Caki2 (cell line): ENCODE results near the gene DCP2. TPM values are rescaled to one million over a fixed set of nuclear protein-coding genes. Genes with fewer than 3 reads are reported as not detected.
A peak's percentile ranks its signal among the peaks of the same experiment; 100 is the strongest.

Experiments
- DNase-seq: peaks from one replicate; pipeline ENCODE4 v3.0.0-alpha.2; 2015; ENCODE audit warnings: low read depth
- in situ Hi-C: cut with HindIII; loops from 2 replicates; pipeline ENCODE4 v1.10.0; 2016; ENCODE audit warnings: low sequenced_read_pairs, low pct_unique_long_range_greater_than_20kb, mixed read lengths
- total RNA-seq: library from RNA; depleted of rRNA; stranded (reverse); fragments of >200 nt; shearing (Covaris generic); gene quantifications from 2 replicates; pipeline ENCODE4 v1.2.3, GENCODE V29; 2014; ENCODE audit warnings: low replicate concordance

DCP2 gene
- total RNA-seq, 1 experiment from 2014 or later = 24.3 TPM

DNA sequence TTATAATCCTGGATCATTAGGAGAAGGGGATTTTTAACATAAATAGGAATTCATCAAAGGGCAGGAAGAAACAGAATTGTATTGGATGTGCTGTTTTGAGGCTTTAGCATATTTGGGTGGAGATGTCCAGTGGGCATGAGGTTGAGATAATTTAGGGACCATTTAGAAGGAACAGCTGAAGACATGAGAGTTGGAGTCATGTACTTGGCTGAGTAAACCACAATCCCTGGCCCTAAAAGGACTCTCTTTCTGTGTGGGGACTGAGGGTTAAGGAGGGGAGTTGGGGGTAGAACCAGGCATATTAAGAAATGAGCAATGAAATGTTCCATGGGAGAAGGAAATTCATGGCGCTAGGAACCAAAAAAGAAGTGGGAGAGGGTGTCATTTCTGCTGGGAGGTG lies 61.5 kb downstream of the DCP2 start:
- in situ Hi-C loops = no loop called here
- no peak for DNase-seq

- DNase-seq = no peak
- in situ Hi-C loops = no loop called here
Observed at GRCh38 chr5:113038714-113039113, 62.1 kb downstream of the DCP2 start.

DNA sequence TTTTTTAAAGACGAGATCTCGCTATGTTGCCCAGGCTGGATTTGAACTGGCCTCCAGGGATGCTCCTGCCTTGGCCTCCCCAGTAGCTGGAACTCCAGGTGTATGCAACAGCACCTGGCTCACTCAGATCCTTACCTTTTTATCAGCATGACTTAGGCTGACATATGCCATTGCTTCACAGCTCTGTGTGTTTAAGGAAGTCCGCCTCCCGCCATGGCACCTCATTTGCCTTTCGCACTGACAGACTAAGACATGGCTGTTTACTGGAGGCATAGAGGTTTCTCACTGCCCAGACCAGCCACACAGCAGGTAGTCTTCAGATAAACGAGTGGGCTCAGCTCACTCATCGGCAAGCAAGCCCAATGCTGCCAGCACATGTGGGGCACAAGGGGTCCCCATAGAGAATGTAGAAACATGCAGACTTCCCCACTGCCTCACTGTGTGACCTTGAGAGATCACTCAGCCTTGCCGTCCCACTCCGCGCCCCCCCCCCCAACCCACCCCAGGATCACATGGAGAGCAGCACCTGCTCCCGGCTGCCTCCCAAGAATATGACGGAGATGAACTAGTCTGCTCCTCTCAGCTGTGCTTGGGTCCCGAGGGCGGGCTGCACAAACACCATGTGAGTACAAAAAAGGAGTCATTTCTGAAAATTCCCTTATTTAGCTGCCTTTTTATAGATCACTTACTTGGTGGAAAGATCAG lies 62.8 kb downstream of the DCP2 start:
- DNase-seq = no peak
- in situ Hi-C loops = no loop called here

- in situ Hi-C loops = no loop called here
- no peak for DNase-seq
Observed at GRCh38 chr5:113039934-113040285, 63.3 kb downstream of the DCP2 start.

GRCh38 chr5:113040672-113041260 lies 64.2 kb downstream of the DCP2 start:
- no peak for DNase-seq
- in situ Hi-C loops = no loop called here

- DNase-seq = no peak
- in situ Hi-C loops = no loop called here
Observed at GRCh38 chr5:113042491-113043243, 66.1 kb downstream of the DCP2 start.

- no peak for DNase-seq
- in situ Hi-C loops = no loop called here
Observed at GRCh38 chr5:113043491-113043931, 66.9 kb downstream of the DCP2 start.

DNA sequence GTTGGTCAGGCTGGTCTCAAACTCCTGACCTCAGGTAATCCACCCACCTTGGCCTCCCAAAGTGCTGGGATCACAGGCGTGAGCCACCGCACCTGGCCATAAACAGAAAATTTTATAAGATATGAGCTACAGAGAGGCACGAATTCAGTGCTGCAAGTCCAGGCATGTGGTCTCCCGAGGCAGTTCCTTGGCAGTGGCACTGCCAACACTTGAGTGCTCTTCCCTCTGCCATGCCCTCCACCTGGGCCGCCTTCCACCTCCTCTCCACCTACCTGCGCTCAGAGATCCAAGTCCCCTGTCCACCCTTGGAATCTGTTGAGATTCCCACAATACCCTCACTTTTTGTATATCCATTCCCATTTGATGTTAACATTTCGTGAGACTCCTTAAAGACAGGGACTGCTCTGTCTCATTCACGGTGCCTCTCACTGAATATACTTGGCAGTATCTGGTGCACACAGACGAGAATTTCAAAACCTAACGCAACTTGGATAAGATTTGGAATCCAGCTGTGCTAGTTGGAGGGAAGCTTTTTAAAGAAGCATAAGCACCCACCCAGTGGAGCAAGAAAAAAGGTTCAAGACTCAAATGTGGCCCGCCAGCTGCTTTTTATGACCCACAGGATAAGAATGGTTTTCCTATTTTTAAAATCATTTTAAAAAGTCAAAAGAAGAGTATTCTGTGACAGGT lies 68.3 kb downstream of the DCP2 start:
- no peak for DNase-seq
- in situ Hi-C loops = no loop called here

GRCh38 chr5:113047234-113047633 lies 70.6 kb downstream of the DCP2 start:
- DNase-seq = peak; percentile 68
- in situ Hi-C loops = no loop called here

DNA sequence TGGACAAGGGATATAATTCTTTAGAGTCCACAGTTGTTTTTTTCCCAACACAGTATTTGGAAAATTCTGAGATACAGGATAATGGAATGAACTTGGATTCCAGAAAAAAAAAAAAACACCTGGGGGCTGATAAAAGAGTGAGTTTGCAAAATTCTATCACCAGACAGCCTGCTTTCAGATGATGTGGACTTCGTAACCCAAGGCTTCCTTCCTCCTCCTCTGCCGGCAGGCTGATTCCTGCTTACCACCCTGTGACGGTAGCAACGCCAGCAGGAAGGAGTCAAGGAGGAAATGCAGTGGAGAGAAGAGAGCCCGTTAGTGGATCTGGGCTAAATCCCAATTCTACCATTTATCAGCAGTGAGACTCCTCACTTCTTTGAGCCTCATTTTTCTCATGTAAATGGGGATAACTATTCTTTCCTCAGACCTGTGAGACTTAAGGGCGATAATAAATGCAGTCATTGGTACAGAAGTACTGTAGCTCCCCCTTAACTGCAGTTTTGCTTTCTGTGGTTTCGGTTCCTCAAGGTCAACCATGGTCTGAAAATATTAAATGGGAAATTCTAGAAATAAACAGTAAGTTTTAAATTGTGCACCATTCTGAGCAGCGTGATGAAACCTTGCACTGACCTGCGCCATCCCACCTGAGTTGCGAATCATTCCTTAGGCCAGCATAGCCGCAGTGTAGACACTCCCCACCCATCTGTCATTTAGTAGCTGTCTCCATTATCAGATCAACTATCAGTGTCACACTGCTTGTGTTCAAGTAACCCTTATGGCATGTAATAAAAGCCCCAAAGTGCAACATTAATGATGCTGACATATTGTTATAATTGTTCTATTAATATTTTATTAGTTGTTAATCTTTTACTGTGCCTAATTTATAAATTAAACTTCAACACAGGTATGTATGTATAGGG lies 71.4 kb downstream of the DCP2 start:
- in situ Hi-C loops = no loop called here
- no peak for DNase-seq

GRCh38 chr5:113048931-113049330 lies 72.3 kb downstream of the DCP2 start:
- in situ Hi-C loops = no loop called here
- no peak for DNase-seq

- DNase-seq = no peak
- in situ Hi-C loops = no loop called here
Observed at GRCh38 chr5:113050721-113051382, 74.3 kb downstream of the DCP2 start.

DNA sequence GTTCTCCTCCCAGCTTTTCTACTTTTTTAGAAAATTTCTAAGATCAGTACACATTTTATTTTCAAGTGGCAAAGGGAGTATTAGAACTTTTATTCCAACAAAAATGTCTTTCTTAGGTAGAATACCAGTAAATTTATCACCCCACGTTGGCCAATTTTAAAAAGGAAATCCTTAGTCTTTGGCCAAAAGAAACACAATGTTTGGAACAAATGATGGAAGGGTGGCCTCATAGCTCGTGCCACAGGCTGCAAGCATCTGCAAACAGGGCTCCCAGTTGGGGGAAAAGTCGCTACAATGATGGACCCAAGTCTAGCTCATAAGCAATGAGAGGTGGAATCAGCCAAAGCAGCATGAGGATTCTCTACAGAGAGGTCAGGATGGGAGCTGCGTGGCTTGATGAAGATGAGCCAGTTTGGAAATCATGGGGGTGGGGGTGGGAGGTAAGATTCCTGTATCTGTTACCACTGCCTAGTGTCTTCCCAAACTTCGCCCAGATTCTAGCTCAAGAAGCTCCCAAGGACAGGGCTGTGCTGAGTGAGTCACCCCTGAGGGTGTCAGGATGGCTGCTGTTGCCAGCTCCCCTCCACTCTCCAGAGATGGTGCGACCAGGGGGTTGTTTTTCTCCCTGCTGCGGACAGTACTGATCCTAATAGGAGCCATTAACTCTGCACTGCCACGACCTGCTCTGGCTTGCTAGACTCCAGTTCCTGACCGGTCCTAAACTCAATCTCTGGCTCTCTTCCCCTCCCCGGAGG lies 75.6 kb downstream of the DCP2 start:
- no peak for DNase-seq

GRCh38 chr5:113053511-113053995 lies 77.0 kb downstream of the DCP2 start:
- no peak for DNase-seq
- in situ Hi-C loops = no loop called here

More for the DNA sequence above, 75.6 kb downstream of the DCP2 start:
- in situ Hi-C loops = no loop called here

DNA sequence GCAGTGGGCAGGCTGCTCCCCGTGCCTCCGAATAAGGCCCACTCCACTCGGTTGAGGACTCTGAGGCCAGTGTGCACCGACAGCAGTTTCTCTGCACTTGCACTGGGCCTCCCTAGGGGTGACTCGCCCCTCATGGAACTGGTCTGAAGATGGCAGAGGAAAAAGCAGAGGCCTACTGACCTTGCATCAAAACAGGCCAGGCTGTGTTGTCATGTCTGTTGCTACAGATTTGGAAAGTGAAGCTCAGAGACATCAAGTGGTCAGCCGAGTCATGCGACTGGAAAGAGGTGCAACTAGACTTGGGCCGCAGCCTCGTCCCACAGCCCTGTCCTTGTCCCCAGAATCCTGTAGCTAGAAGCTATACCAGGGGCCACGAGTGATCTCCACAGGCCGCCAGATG lies 78.3 kb downstream of the DCP2 start:
- in situ Hi-C loops = no loop called here

DNA sequence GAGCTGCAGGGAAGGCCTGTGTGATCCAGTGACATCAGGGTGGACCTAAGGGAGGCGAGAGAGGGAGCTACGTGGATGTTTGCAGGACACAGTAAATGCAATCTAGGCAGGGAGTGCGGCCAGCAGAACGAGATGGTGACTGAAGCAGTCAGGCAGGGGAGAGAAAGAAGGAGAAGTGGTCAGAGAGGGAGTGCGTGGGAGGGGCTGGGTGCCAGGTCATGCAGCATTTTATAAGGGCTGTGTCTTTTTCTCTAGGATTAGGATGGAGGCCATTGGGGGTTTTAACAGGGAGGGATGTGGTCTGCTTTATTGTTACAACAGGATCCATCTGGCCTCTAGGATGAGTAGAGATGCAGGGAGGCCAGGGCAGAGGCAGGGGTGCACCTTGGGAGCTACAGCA lies 80.4 kb downstream of the DCP2 start:
- in situ Hi-C loops = no loop called here
- DNase-seq = no peak

More for the DNA sequence above, 78.3 kb downstream of the DCP2 start:
- no peak for DNase-seq

GRCh38 chr5:113057557-113057984 lies 81.0 kb downstream of the DCP2 start:
- no peak for DNase-seq
- in situ Hi-C loops = no loop called here
